Measurements from ENCODE around the gene AIFM1. TPM values are rescaled to one million over a fixed set of nuclear protein-coding genes. Genes with fewer than 3 reads are reported as not detected.
A peak's percentile ranks its signal among the peaks of the same experiment; 100 is the strongest.

Gene AIFM1
- total and polyA plus RNA-seq, 4 donors, result 33.1 to 79.0 (median 66.4) TPM

- 62% methylated on average over 9 of the region's 9 CpGs for WGBS
- peak overlapping the region in 1 of 3 donors; percentile 56 for H3K4me3 ChIP-seq (ENCODE audit: low read depth in 1 of 3, low read length in 3 of 3)
- no peaks in the 10 kb centered on the region for H3K9me3 ChIP-seq (ENCODE audit: control insufficient read depth in 4 of 4, low read length in 3 of 4)
- no peaks in the 10 kb centered on the region for H3K27me3 ChIP-seq (ENCODE audit: control insufficient read depth in 4 of 4, insufficient read depth in 4 of 4, low read length in 3 of 4)
- no peak for DNase-seq (ENCODE audit: low spot score)
- peaks cover 0 to 4% (median 0%) of the 10 kb centered on the region in 4 donors for H3K4me1 ChIP-seq (ENCODE audit: control insufficient read depth in 4 of 4, insufficient read depth in 4 of 4, low read length in 3 of 4)
- peak overlapping the region in 1 of 2 donors; percentile 42 for H3K27ac ChIP-seq (ENCODE audit: low read depth in 1 of 2, low read length in 2 of 2)
- no peak for TF ChIP-seq TAF1 (conservative IDR thresholded peaks at IDR 0.05)
- H3K36me3 ChIP-seq (ENCODE audit: control insufficient read depth in 4 of 4, insufficient read depth in 3 of 4, low read depth in 1 of 4, low read length in 3 of 4), result no peaks in the 10 kb centered on the region
- no peak overlapping the region for H3K9ac ChIP-seq (ENCODE audit: low read depth in 1 of 2, low read length in 2 of 2)
These were observed 56.8 kb downstream of the AIFM1 start for GRCh38 chrX:130108647-130109428.

DNA sequence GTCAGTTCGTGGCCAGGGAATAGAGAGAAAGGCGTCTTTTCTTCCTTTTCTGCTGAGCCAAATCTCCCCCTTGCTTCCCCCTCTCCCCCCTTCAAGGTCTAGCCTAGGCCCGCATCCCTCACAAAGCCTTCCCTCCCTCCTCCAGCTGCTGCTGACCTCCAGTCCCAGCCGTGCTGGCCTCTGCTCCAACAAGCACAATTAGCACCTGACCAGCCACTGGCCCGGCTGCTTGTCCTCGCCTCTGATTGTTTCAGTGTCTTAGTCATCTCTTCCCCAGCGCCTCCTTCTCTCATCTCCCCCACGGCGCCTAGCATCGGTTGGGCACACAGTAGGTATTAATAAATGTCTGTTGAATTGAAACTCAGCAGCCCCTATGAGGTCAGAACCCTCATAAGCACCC, 59.6 kb downstream of the AIFM1 start:
- no peak overlapping the region for H3K27ac ChIP-seq (ENCODE audit: low read depth in 1 of 2, low read length in 2 of 2)
- WGBS, result 62% methylated on average over 10 of the region's 10 CpGs
- no peak for DNase-seq (ENCODE audit: low spot score)
- no peak for TF ChIP-seq REST (IDR thresholded peaks at IDR 0.05)
- TF ChIP-seq FOXA1 (IDR thresholded peaks at IDR 0.05), result no peak
- TF ChIP-seq RXRA (IDR thresholded peaks at IDR 0.05), result no peak
- TF ChIP-seq SP1 (IDR thresholded peaks at IDR 0.05), result no peak
- no peak for TF ChIP-seq EGR1 (IDR thresholded peaks at IDR 0.05; ENCODE audit: low read depth in 2 of 2)
- no peak for TF ChIP-seq TAF1 (conservative IDR thresholded peaks at IDR 0.05)
- no peak for TF ChIP-seq GABPA (IDR thresholded peaks at IDR 0.05 in 1 of 2, conservative IDR thresholded peaks at IDR 0.05 in 1 of 2)
- TF ChIP-seq, protein P1, sequence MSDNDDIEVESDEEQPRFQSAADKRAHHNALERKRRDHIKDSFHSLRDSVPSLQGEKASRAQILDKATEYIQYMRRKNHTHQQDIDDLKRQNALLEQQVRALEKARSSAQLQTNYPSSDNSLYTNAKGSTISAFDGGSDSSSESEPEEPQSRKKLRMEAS (IDR thresholded peaks at IDR 0.05), result no peak
- no peak for TF ChIP-seq JUND (IDR thresholded peaks at IDR 0.05)
- TF ChIP-seq HNF4G (IDR thresholded peaks at IDR 0.05), result no peak
- TF ChIP-seq NR2F2 (IDR thresholded peaks at IDR 0.05), result no peak
- no peak for TF ChIP-seq HNF4A (conservative IDR thresholded peaks at IDR 0.05)
- TF ChIP-seq ATF3 (IDR thresholded peaks at IDR 0.05), result no peak
- TF ChIP-seq RAD21 (IDR thresholded peaks at IDR 0.05), result no peak
- no peak for TF ChIP-seq YY1 (IDR thresholded peaks at IDR 0.05)
- no peak for TF ChIP-seq CTCF (IDR thresholded peaks at IDR 0.05; ENCODE audit: low read depth, low read length, missing input control)
- TF ChIP-seq FOXA2 (IDR thresholded peaks at IDR 0.05), result no peak
- TF ChIP-seq, protein P2, sequence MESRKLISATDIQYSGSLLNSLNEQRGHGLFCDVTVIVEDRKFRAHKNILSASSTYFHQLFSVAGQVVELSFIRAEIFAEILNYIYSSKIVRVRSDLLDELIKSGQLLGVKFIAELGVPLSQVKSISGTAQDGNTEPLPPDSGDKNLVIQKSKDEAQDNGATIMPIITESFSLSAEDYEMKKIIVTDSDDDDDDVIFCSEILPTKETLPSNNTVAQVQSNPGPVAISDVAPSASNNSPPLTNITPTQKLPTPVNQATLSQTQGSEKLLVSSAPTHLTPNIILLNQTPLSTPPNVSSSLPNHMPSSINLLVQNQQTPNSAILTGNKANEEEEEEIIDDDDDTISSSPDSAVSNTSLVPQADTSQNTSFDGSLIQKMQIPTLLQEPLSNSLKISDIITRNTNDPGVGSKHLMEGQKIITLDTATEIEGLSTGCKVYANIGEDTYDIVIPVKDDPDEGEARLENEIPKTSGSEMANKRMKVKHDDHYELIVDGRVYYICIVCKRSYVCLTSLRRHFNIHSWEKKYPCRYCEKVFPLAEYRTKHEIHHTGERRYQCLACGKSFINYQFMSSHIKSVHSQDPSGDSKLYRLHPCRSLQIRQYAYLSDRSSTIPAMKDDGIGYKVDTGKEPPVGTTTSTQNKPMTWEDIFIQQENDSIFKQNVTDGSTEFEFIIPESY (IDR thresholded peaks at IDR 0.05), result no peak
- H3K4me1 ChIP-seq (ENCODE audit: control insufficient read depth in 4 of 4, insufficient read depth in 4 of 4, low read length in 3 of 4), result peaks cover 0 to 4% (median 0%) of the 10 kb centered on the region in 4 donors
- H3K27me3 ChIP-seq (ENCODE audit: control insufficient read depth in 4 of 4, insufficient read depth in 4 of 4, low read length in 3 of 4), result no peaks in the 10 kb centered on the region
- no peaks in the 10 kb centered on the region for H3K36me3 ChIP-seq (ENCODE audit: control insufficient read depth in 4 of 4, insufficient read depth in 3 of 4, low read depth in 1 of 4, low read length in 3 of 4)
- no peak overlapping the region for H3K9ac ChIP-seq (ENCODE audit: low read depth in 1 of 2, low read length in 2 of 2)
- no peaks in the 10 kb centered on the region for H3K9me3 ChIP-seq (ENCODE audit: control insufficient read depth in 4 of 4, low read length in 3 of 4)
- no peak overlapping the region for H3K4me3 ChIP-seq (ENCODE audit: low read depth in 1 of 3, low read length in 3 of 3)

Data from liver (tissue), 9 donors.